Neural progenitor cell (in vitro differentiated cells): ENCODE results near the gene RBMS1. TPM values are rescaled to one million over a fixed set of nuclear protein-coding genes. Genes with fewer than 3 reads are reported as not detected.
A peak's percentile ranks its signal among the peaks of the same experiment; 100 is the strongest.

ENCODE experiments used
- DNase-seq: peaks from one replicate; pipeline ENCODE4 v3.0.0-alpha.2; 2016; ENCODE audit warnings: low spot score
- H2AFZ ChIP-seq: fragments of 200-600 bp; sonication (generic); replicated peaks from 2 replicates; pipeline ENCODE4 v1.6.1; 2016; ENCODE audit warnings: antibody characterized with exemption
- H3F3A ChIP-seq: fragments of 200-600 bp; sonication (generic); 2 replicates; pipeline ENCODE4 v1.6.1; 2016; ENCODE audit warnings: antibody characterized with exemption, low read depth
- H3K27ac ChIP-seq: fragments of 200-600 bp; sonication (generic); 2 replicates; pipeline ENCODE4 v1.5.1; 2016; ENCODE audit warnings: mild to moderate bottlenecking
- H3K27me3 ChIP-seq: fragments of 200-600 bp; sonication (generic); 2 replicates; pipeline ENCODE4 v1.6.1; 2016; ENCODE audit warnings: mild to moderate bottlenecking, moderate library complexity
- H3K36me3 ChIP-seq: fragments of 200-600 bp; sonication (generic); 2 replicates; pipeline ENCODE4 v1.5.1; 2016
- H3K4me1 ChIP-seq: fragments of 200-600 bp; sonication (generic); 2 replicates; pipeline ENCODE4 v1.6.1; 2016; ENCODE audit warnings: mixed run types
- H3K4me2 ChIP-seq: fragments of 200-600 bp; sonication (generic); 2 replicates; pipeline ENCODE4 v1.6.1; 2016
- H3K4me3 ChIP-seq: fragments of 200-600 bp; sonication (generic); 2 replicates; pipeline ENCODE4 v1.5.1; 2016
- H3K79me2 ChIP-seq: fragments of 200-600 bp; sonication (generic); 2 replicates; pipeline ENCODE4 v1.6.1; 2016; ENCODE audit warnings: low read depth
- H3K9ac ChIP-seq: fragments of 200-600 bp; sonication (generic); 2 replicates; pipeline ENCODE4 v1.6.1; 2016
- H3K9me3 ChIP-seq: fragments of 200-600 bp; sonication (generic); 2 replicates; pipeline ENCODE4 v1.5.1; 2016; ENCODE audit warnings: low read depth
- H4K20me1 ChIP-seq: fragments of 200-600 bp; sonication (generic); 2 replicates; pipeline ENCODE4 v1.6.1; 2016; ENCODE audit warnings: low read depth
- H3K27ac Mint-ChIP-seq: 3 replicates; pipeline ENCODE4 v1.8.0; 2021; ENCODE audit warnings: mixed read lengths
- H3K27me3 Mint-ChIP-seq: 2 replicates; pipeline ENCODE4 v1.8.0; 2022; ENCODE audit warnings: low read depth, mild to moderate bottlenecking, inconsistent platforms, moderate library complexity, mixed read lengths; ENCODE audit not compliant: insufficient read depth
- H3K36me3 Mint-ChIP-seq: 3 replicates; pipeline ENCODE4 v1.8.0; 2021; ENCODE audit warnings: mixed read lengths
- H3K4me1 Mint-ChIP-seq: 3 replicates; pipeline ENCODE4 v1.8.0; 2021; ENCODE audit warnings: mixed read lengths
- H3K4me3 Mint-ChIP-seq: 3 replicates; pipeline ENCODE4 v1.8.0; 2021; ENCODE audit warnings: mild to moderate bottlenecking, moderate library complexity, mixed read lengths
- H3K9me3 Mint-ChIP-seq: 3 replicates; pipeline ENCODE4 v1.8.0; 2020; ENCODE audit warnings: mixed read lengths
- EZH2 ChIP-seq: fragments of 200-600 bp; sonication (generic); IDR thresholded peaks from 2 replicates; pipeline ENCODE4 v1.6.1; 2017; ENCODE audit warnings: antibody characterized with exemption, mild to moderate bottlenecking, moderate library complexity
- EZH2phosphoT487 ChIP-seq: fragments of 200-600 bp; sonication (generic); IDR thresholded peaks from 2 replicates; pipeline ENCODE4 v1.6.1; 2017; ENCODE audit warnings: antibody characterized with exemption
- total RNA-seq: library from RNA; depleted of rRNA; stranded (reverse); fragments of >200 nt; gene quantifications from 2 replicates; pipeline ENCODE4 v1.2.3, GENCODE V29; 2015; ENCODE audit warnings: low replicate concordance
- TF ChIP-seq, protein P1 (sequence below): fragments of 200-600 bp; sonication (generic); IDR thresholded peaks from 2 replicates; pipeline ENCODE4 v1.5.1; 2017; ENCODE audit warnings: antibody characterized with exemption, mild to moderate bottlenecking

The RBMS1 gene
- total RNA-seq, 1 donor from 2014 or later: 101 TPM

DNA sequence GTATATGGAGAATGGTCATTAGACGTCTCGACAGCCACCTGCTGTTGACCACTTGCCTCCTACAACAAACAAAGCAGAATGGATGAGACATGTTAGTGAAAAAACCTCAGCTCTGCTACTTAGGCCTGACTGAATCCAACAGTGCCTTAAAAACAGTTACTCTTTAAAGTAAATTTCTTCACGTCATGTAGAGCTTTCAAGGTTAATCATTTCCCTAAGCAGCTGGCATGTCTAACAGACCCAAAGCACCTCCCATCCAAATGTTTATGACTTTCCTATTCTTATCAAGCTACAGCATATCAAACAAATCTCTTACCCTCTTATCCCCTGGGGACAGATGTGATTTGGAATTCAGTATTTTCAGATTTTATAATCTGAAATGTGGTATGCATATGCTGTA is 218.0 kb downstream of the RBMS1 start:
- Histone ChIP-seq H3K9ac (no peak overlapping the region), H2AFZ (no peak overlapping the region), H3K36me3 (peaks cover 13% of the 10 kb centered on the region), H3K27me3 (no peaks in the 10 kb centered on the region), H3K9me3 (no peaks in the 10 kb centered on the region), H3K4me3 (no peak overlapping the region), H3K4me2 (no peak overlapping the region), H3K27ac (no peak overlapping the region), H4K20me1 (no peaks in the 10 kb centered on the region), H3F3A (peaks cover 24% of the 10 kb centered on the region), H3K79me2 (no peaks in the 10 kb centered on the region), H3K4me1 (peaks cover 10% of the 10 kb centered on the region)
- H3K27ac Mint-ChIP-seq: peak overlapping the region; percentile 78
- TF ChIP-seq EZH2phosphoT487 (no peak), EZH2 (no peak)
- TF ChIP-seq, protein P1, sequence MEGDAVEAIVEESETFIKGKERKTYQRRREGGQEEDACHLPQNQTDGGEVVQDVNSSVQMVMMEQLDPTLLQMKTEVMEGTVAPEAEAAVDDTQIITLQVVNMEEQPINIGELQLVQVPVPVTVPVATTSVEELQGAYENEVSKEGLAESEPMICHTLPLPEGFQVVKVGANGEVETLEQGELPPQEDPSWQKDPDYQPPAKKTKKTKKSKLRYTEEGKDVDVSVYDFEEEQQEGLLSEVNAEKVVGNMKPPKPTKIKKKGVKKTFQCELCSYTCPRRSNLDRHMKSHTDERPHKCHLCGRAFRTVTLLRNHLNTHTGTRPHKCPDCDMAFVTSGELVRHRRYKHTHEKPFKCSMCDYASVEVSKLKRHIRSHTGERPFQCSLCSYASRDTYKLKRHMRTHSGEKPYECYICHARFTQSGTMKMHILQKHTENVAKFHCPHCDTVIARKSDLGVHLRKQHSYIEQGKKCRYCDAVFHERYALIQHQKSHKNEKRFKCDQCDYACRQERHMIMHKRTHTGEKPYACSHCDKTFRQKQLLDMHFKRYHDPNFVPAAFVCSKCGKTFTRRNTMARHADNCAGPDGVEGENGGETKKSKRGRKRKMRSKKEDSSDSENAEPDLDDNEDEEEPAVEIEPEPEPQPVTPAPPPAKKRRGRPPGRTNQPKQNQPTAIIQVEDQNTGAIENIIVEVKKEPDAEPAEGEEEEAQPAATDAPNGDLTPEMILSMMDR: no peak
- peaks cover 37% of the 10 kb centered on the region for H3K36me3 Mint-ChIP-seq
- H3K27me3 Mint-ChIP-seq: no peaks in the 10 kb centered on the region
- H3K9me3 Mint-ChIP-seq: no peaks in the 10 kb centered on the region
- peaks cover 18% of the 10 kb centered on the region for H3K4me1 Mint-ChIP-seq
- no peak overlapping the region for H3K4me3 Mint-ChIP-seq
- DNase-seq: no peak

DNA sequence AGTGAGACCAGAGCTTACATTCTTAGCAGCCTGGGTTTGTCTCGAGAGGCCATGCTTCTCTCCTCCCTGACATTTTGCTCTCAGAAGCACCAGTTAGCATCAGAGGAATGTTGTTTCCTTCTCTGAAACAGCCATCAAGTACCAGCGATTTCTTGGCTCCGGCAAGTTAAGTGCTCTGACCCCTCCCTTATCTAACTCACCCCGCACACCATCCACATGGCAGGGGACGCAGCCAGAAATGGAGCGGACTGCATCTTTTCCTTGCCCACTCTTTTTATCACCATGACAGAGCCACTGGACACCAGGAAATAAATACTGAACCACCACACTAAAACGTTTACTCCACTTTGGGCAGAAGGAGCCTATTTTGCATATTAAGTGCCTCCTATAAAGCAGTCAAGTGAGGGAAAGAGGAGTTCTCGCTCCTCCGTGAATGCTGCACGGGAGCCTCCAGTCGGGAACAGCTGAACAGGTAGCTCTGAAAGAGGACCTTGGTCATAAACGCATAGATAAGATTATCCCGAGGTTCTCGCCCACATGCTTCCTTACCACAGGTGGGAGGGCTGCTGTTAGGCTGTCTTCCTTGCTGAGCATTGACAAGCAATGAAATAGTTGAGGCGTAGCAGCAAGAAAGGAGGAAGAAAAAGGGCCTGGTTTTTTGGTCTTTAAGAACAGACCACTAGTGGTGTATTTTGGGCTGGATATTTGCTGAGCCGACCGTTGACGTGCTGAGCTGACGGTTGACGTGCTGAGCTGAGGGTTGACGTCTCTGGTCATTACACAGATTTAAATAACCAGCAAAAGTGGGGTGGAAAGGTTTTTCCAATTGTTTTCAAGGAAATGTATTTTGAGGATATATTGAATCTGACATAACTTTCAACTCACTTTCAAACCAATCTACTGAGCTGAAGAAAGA is 222.2 kb downstream of the RBMS1 start:
- Histone ChIP-seq H3K4me2 (peak overlapping the region; percentile 70), H2AFZ (no peak overlapping the region), H3K79me2 (no peaks in the 10 kb centered on the region), H3K4me1 (peaks cover 16% of the 10 kb centered on the region), H3K4me3 (no peak overlapping the region), H3K27me3 (no peaks in the 10 kb centered on the region), H3K27ac (peak overlapping the region; percentile 84), H3K36me3 (peaks cover 8% of the 10 kb centered on the region), H4K20me1 (no peaks in the 10 kb centered on the region), H3K9ac (no peak overlapping the region), H3K9me3 (no peaks in the 10 kb centered on the region), H3F3A (peaks cover 37% of the 10 kb centered on the region)
- peak; percentile 16 for DNase-seq
- Mint-ChIP-seq H3K36me3 (peaks cover 21% of the 10 kb centered on the region), H3K27ac (no peak overlapping the region), H3K4me1 (peaks cover 29% of the 10 kb centered on the region), H3K27me3 (peaks cover 8% of the 10 kb centered on the region), H3K9me3 (no peaks in the 10 kb centered on the region), H3K4me3 (peak overlapping the region; percentile 83)
- TF ChIP-seq EZH2 (no peak), EZH2phosphoT487 (no peak)
- TF ChIP-seq, protein P1: no peak

DNA sequence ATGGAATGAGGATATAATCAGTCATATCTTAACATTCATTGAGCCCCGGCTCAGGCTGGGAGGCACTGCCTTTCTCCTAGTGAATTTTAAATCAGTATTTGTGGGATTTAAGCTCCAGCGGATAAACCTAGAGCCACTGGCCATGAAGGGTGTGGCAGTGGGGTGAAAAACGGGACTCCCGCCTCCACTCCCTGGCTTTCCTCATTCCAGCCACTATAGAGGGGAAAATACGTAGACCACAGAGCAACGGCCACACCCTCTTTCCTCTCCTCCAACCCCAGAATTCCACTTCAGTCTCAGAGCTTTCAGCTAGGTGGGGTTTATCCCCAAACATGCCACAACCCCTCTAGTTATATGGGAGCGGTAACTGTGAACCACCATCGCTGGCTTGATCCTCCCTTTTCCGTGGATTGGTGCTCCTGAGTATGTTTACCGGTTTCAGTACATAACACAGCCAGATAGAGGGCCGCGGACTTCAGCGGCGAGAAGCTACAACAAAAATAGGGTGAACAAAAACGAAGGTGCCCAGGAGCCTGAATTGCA is 223.0 kb downstream of the RBMS1 start:
- Histone ChIP-seq H3K4me3 (peak overlapping the region; percentile 40), H3K36me3 (peaks cover 8% of the 10 kb centered on the region), H3K4me2 (peak overlapping the region; percentile 70), H3K27me3 (no peaks in the 10 kb centered on the region), H3K27ac (peak overlapping the region; percentile 84), H3K9ac (no peak overlapping the region), H3K4me1 (peaks cover 16% of the 10 kb centered on the region), H4K20me1 (no peaks in the 10 kb centered on the region), H3K9me3 (no peaks in the 10 kb centered on the region), H2AFZ (peak overlapping the region; percentile 78), H3F3A (peaks cover 37% of the 10 kb centered on the region), H3K79me2 (no peaks in the 10 kb centered on the region)
- Mint-ChIP-seq H3K4me1 (peaks cover 29% of the 10 kb centered on the region), H3K4me3 (peak overlapping the region; percentile 83), H3K9me3 (no peaks in the 10 kb centered on the region), H3K27ac (peak overlapping the region; percentile 74), H3K27me3 (peaks cover 8% of the 10 kb centered on the region), H3K36me3 (peaks cover 15% of the 10 kb centered on the region)
- TF ChIP-seq, protein P1: no peak
- no peak for TF ChIP-seq EZH2
- TF ChIP-seq EZH2phosphoT487: no peak
- DNase-seq: no peak
